Activated naive CD4-positive, alpha-beta T cell (primary cell): ENCODE results near the gene AP3S2.
"Not testable (repeated sequence)": the region's sequence is repeated elsewhere in the genome, so short reads cannot be mapped to it uniquely, and the experiment has no call there.

Source experiments
- DNase-seq, 4 experiments: peaks; one replicate each; lab custom pipeline; 2025; lab: John Stamatoyannopoulos, UW

Gene AP3S2

DNA sequence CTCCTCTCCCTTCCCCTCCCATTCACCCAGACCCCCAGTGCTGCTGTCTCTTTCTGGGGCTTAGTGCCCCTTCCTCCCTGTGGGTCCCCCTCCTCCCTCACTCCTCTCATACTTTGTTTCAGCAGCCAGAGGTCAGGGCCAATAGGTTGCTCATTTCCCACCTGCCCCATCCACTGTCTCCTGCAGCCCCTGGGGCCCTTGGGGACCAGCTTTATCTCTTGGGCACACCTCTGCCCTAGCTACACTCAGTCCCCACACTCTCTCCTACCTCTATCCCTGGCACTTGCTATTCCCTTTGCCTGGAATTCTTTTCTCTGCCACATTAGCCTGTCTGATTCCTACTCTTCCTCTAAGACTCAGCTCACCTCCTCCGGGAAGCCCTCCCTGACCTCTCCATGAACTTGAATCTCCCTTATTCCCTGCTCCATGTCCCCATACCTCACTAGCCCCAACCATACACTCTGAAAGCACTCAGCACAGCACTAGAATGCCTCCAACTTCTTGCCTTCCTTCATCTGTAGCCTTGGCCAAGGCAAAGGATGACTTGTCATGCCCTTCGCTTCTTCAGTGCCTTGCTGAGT, 93.8 kb downstream of the AP3S2 start:
- DNase-seq: no peak

DNA sequence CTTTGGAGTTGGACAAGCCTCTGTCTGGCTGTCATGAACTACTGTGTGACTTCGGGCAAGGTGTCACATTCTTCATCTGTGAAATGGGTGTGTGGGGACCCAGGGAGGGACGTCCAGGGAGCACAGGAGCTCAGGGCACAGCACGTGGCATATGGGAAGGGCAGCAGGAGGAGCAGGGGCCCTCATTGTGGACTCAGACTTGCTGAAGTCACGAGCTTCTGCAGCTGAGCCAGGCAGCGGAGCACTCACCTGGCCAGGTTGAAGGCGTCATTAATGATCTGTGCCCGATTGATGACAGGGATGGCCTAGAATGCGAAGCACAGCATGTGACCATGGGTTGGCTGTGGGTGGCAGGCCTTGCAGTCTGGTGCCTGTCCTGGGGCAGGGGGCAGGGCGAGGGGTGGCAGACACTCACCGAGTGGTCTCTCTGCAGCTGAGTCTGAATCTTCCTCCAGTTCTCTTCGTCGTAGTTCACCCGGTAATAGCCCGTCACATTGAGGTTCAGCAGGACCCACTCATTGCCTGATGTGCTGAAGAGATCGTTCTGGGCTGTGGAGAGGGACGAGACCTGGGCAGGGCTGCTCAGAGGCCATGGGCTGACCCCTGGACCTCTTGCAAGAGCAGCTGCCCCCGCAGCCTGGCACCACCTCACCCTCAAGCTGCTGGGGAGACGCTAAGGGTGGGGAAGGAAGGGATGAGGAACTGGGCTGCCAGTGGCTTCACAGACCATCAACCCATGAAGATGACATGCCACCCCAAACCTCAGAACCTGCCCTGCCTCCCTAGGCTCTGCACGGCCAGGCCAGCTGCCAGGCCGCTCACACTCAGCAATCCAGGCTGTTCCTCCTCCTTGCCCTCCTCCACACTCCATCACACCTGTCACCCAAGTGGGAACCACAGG, 94.5 kb downstream of the AP3S2 start:
- DNase-seq: no peak

- no peak for DNase-seq
Observed at GRCh38 chr15:89797678-89798201, 96.1 kb downstream of the AP3S2 start.

DNA sequence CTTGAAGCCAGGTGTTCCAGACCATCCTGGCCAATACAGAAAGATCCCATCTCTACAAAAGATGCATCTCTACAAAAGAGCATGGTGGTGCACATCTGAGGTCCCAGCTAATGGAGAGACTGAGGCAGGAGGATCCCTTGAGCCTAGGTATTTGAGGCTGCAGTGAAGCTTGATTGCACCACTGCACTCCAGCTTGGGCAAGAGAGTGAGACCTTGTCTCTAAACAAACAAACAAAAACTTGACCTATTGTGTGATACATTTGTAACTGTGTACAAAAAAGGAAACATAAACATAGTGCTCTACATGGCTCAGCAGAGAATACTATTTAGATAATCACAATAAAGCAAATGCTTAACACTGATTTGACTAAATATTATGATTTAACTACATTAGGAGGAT, 97.8 kb downstream of the AP3S2 start:
- DNase-seq: no peak

- DNase-seq: no peak
Observed at GRCh38 chr15:89794627-89795241, 99.1 kb downstream of the AP3S2 start.

DNA sequence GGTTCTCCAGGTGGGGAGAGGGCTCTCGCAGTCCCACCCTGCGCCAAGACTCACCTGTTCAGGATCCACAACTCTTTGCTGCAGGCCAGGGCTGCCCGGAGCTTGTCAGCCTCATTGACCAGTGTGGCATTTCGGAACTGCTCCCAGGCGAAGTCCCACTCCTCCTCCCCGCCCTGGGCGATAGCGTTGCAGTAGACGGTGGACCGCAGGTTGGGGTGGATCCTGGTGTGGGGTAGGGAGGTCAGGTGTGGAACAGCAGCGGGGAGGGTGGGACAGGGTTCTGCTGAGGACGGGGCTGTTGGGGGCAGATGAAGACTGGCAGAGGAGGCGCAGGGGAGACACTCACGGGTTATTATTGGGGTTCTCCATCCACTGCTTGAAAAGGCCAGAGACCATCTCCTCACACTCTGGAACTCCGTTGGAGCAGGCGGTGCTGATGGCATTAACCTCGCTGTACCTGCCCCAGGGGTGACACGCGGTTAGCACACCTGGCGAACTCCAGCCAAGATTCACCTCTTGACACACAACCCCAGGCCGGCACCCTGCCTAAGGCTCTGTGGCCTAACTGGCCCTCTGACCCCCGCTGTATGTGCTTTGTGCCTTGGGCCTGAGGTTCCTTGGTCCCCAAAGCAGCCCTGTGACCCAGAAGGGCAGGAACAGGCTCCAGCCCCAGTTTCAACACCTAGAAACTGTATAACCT, 101.5 kb downstream of the AP3S2 start:
- DNase-seq: no peak

GRCh38 chr15:89790661-89791060, 103.1 kb downstream of the AP3S2 start:
- no peak for DNase-seq

- no peak for DNase-seq
Observed at GRCh38 chr15:89790206-89790605, 103.6 kb downstream of the AP3S2 start.

GRCh38 chr15:89788585-89788984, 105.2 kb downstream of the AP3S2 start:
- not testable (repeated sequence) for DNase-seq

DNA sequence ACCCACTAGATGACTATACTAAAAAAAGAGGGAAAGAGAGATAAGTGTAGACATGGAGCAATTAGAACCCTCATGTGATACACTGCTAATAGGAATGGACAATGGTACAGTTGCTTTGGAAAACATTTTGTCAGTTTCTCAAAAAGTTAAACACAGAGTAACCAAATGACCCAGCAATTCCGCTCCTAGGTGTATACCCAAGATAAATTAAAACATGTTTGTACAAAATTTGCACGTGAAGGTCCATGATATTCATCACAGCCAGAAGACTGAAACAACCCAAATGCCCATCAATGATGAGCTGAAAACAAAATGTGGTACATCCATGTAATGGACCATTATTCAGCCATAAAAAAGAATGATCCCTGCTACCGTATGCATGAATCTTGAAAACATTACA, 105.8 kb downstream of the AP3S2 start:
- DNase-seq: no peak

GRCh38 chr15:89785774-89786140, 108.0 kb downstream of the AP3S2 start:
- no peak for DNase-seq

DNA sequence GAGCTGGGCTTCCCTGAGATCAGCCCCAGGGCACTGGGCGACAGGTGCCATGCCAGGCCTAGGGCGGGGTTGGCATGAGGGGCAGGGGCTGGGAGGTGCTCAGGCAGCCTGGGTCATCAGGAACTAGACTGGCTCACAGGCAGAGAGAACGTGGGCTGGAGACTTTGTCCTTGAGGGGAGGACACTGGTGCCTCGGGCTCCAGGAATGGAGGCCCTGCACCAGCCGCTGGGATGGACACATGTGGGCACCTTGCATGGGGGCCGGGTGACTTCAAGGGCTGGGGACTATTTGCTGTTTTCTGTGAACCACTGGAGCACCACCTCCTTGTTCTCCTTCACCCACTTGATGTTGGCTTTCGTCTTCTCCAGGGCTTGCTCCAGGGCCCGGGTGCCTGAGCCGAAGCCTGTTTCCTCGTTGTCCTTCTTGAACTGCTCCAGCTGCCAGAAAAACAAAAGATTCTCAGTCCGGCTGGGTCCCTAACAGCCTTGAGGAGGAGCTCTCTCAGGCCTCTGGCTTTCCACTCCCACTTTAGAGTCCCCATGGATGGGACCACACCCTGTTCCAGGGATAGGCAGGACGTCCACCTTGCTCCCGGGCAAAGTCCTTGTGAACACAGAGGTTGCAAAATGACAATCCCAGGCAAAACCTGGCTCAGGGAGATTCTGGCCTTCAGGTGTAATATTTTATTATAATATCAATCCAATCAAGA, 108.6 kb downstream of the AP3S2 start:
- DNase-seq: no peak

DNA sequence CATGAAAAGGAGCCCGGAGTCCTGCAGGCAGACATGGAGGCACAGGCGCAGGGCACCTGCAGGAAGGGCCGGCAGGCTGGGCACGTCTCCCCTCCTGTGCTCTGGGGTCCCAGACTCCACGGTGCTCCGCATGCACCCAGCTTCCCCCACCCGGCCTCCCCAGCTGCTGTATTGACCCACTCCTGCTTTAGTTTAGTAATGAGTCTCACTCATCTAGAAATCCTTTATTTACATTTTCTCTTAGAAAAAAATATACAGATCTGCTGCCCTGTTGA, 109.2 kb downstream of the AP3S2 start:
- DNase-seq: no peak

DNA sequence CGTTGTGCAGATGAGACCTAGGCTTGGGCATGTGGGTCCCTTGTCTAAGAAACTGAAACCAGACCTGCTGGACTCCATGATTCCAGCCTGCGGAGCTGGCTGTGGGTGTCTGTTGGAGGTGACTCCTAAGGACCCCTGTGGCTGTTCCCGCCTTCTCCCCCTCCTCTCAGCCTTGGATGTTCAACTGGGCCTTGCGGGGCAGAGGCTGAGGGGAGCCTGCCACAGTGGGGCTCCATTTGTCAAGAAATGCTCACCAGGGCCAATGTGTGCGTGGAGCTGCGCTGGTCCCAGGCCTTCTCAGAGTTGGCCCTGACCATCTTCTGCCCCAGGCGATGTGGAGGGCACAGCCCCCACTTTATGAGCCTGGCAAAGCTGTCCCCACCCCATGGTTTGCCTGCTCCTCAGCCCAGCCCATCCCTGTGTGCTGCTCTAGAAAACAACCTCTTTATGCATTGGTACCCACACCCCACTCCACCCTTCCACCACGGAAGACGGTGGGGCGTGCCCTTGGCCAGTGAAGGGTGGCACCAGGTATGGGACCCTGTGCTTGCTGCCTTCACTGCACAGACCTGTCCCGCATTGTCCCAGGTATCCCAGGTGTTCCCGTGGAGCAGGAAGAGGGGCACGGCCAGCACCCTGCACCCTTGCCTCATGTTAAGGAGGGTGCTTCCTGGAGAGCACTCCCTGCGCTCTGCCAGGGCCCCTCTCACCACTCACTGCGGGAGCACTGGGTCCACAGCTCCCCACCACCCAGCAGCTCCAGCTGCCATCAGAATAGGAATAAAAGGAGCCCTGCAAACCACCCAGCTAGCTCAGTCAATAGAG, 109.7 kb downstream of the AP3S2 start:
- DNase-seq: no peak

DNA sequence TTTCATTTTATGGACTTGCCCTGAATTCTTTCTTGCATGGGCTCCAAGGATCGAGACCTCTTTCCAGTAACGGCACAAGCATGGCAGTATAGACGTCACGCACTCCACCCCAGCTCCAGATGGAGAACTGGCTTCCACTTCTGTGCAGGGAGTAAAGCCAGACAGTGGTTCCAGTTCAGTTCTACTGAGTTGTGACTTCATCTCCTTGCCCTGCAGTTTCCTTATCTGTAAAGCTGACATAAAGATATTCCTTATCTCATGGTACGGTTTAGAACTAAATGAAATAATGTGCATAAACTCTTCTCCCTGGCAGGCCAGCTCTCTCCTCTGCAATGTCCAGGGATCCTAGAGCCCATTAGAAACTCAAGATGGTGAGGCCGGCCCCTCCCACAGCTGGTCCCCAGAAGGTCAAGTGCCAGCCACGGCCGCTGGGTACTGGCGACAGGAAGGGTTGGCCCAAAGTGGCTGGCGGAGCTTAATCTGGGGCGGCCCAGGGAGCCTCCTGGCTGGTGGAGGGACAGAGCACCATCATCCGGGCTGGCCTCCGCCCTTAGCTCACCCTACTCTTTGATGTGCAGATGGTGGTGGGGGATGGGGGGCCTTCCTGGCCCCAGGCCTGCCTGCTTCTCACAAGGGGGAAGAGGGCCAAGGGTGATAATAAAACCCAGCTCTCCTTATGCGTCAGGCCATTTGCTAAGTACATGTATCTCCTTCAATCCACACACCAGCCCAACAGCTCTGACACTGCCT, 110.5 kb downstream of the AP3S2 start:
- DNase-seq: no peak

DNA sequence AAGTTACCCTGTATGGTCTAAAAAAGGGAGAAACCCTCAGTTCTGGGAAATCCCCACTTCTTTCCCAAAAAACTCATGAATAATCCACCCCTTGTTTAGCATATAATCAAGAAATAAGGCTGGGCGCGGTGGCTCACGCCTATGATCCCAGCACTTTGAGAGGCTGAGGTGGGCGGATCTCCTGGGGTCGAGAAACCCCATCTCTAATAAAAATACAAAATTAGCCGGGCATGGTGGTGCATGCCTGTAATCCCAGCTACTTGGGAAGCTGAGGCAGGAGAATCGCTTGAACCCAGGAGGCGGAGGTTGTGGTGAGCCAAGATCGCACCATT, 111.2 kb downstream of the AP3S2 start:
- not testable (repeated sequence) for DNase-seq

DNA sequence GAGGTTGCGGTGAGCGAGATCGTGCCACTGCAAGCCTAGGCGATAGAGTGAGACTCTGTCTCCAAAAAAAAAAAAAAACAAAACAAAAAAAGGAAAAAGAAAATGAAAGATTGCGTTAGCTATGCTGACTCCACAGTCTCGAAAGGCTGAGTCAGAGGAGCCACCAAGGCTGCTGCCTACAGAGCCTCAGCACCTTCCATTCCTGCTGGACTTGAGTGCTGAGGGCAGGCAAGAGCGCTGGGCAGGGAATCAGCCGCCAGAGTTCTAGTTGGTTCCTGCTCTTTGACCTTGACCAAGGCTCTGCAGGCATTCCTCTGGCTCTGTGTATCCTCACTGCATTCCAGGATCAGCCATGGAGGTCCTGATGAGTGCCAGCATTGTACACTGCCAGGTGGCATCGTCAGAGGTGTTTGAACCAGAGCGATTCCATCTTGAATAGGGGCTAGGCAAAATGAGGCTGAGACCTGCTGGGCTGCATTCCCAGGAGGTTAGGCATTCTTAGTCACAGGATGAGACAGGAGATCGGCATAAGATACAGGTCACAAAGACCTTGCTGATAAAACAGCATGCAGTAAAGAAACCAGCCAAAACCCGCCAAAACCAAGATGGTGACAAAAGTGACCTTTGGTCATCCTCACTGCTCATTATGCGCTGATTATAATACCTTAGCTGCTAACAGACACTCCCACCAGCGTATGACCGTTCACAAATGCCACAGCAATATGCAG, 111.7 kb downstream of the AP3S2 start:
- no peak for DNase-seq

- no peak for DNase-seq
Observed at GRCh38 chr15:89781055-89781454, 112.7 kb downstream of the AP3S2 start.

GRCh38 chr15:89780601-89781000, 113.2 kb downstream of the AP3S2 start:
- no peak for DNase-seq
